HepG2 (cell line): ENCODE results near the gene TEF. TPM values are rescaled to one million over a fixed set of nuclear protein-coding genes. Genes with fewer than 3 reads are reported as not detected.

ENCODE experiments used
- AGO2 ChIP-seq: fragments of 200-400 bp; formaldehyde crosslinking; optimal IDR thresholded peaks from 2 replicates; pipeline ENCODE3; 2017; ENCODE audit warnings: mild to moderate bottlenecking, low read depth, low read length, moderate library complexity
- ARNT ChIP-seq: fragments of 450-650 bp; IDR thresholded peaks from 2 replicates; pipeline ENCODE4 v1.6.1; 2017
- ARNT2 ChIP-seq: sonication (generic); formaldehyde crosslinking; IDR thresholded peaks from 2 replicates; pipeline ENCODE4 v1.8.0; 2022; ENCODE audit warnings: mild to moderate bottlenecking, low read depth, missing genetic modification reagents, moderate library complexity
- ATF3 ChIP-seq: sonication (generic); formaldehyde crosslinking; IDR thresholded peaks from 2 replicates; pipeline ENCODE4 v1.4.0; 2020; ENCODE audit warnings: missing genetic modification reagents
- BHLHE40 ChIP-seq: IDR thresholded peaks from 2 replicates; pipeline ENCODE4 v1.6.1; 2011; ENCODE audit warnings: low read length, improper control_type of control experiment
- JARID2 ChIP-seq: sonication (generic); formaldehyde crosslinking; IDR thresholded peaks from 2 replicates; pipeline ENCODE4 v1.8.1; 2023; ENCODE audit warnings: missing genetic modification reagents, inconsistent platforms; ENCODE audit not compliant: insufficient replicate concordance
- MAFG ChIP-seq: sonication (generic); formaldehyde crosslinking; IDR thresholded peaks from 2 replicates; pipeline ENCODE4 v1.5.1; 2020; ENCODE audit warnings: mild to moderate bottlenecking, missing genetic modification reagents
- SMYD3 ChIP-seq: sonication (generic); formaldehyde crosslinking; IDR thresholded peaks from 2 replicates; pipeline ENCODE4 v1.8.1; 2023; ENCODE audit warnings: mild to moderate bottlenecking, missing genetic modification reagents
- SP140L ChIP-seq: sonication (generic); formaldehyde crosslinking; IDR thresholded peaks from 2 replicates; pipeline ENCODE4 v1.4.0; 2020; ENCODE audit warnings: missing genetic modification reagents, borderline replicate concordance
- THAP7 ChIP-seq: sonication (generic); formaldehyde crosslinking; IDR thresholded peaks from 2 replicates; pipeline ENCODE4 v1.8.1; 2023; ENCODE audit warnings: mild to moderate bottlenecking, missing genetic modification reagents
- ZFP36L1 ChIP-seq: sonication (generic); formaldehyde crosslinking; IDR thresholded peaks from 2 replicates; pipeline ENCODE4 v1.8.0; 2022; ENCODE audit warnings: mild to moderate bottlenecking, missing genetic modification reagents, moderate library complexity
- ZFYVE20 ChIP-seq: sonication (generic); formaldehyde crosslinking; IDR thresholded peaks from 2 replicates; pipeline ENCODE4 v1.8.0; 2023; ENCODE audit warnings: low read depth, mild to moderate bottlenecking, moderate library complexity, missing genetic modification reagents, borderline replicate concordance
- ZNF142 ChIP-seq: sonication (generic); formaldehyde crosslinking; IDR thresholded peaks from 2 replicates; pipeline ENCODE4 v1.4.0; 2020; ENCODE audit warnings: missing genetic modification reagents
- ZNF326 ChIP-seq: sonication (generic); formaldehyde crosslinking; IDR thresholded peaks from 2 replicates; pipeline ENCODE4 v1.4.0; 2020; ENCODE audit warnings: missing genetic modification reagents, borderline replicate concordance
- ZNF34 ChIP-seq: sonication (generic); formaldehyde crosslinking; IDR thresholded peaks from 2 replicates; pipeline ENCODE4 v1.4.0; 2020; ENCODE audit warnings: mild to moderate bottlenecking, missing genetic modification reagents, borderline replicate concordance
- ZNF572 ChIP-seq: sonication (generic); formaldehyde crosslinking; IDR thresholded peaks from 2 replicates; pipeline ENCODE4 v1.5.1; 2020; ENCODE audit warnings: mild to moderate bottlenecking, missing genetic modification reagents
- ZNF800 ChIP-seq: sonication (generic); formaldehyde crosslinking; IDR thresholded peaks from 2 replicates; pipeline ENCODE4 v1.4.0; 2020; ENCODE audit warnings: missing genetic modification reagents
- ZSCAN20 ChIP-seq: sonication (generic); formaldehyde crosslinking; IDR thresholded peaks from 2 replicates; pipeline ENCODE4 v1.4.0; 2020; ENCODE audit warnings: missing genetic modification reagents, mild to moderate bottlenecking, borderline replicate concordance
- polyA plus RNA-seq, 8 experiments: library from polyadenylated mRNA; depleted of rRNA in 3 of 8; stranded (reverse) in 7 of 8; unstranded in 1 of 8; fragments of >200 nt; fragmentation: Illumina TruSeq in 4 of 8; extraction: Trizol in 4 of 8; gene quantifications; 2 replicates each; pipeline versions ENCODE4 v1.2.1 to v1.2.3, GENCODE V29; 2011 to 2016; ENCODE audit warnings: low read depth in 4 of 8, missing spikeins in 1 of 8, mixed read lengths in 1 of 8; ENCODE audit not compliant: insufficient read depth in 1 of 8
- total RNA-seq, 5 experiments: library from RNA; depleted of rRNA; stranded (reverse); fragments of >200 nt; fragmentation: Illumina TruSeq; extraction: Trizol; gene quantifications; 2 replicates each; pipeline ENCODE4 v1.2.3, GENCODE V29; 2016; ENCODE audit warnings: low read depth in 1 of 5
- TF ChIP-seq, protein P1 (sequence below): sonication (generic); formaldehyde crosslinking; IDR thresholded peaks from 2 replicates; pipeline ENCODE4 v1.5.1; 2020; ENCODE audit warnings: missing genetic modification reagents, mild to moderate bottlenecking, borderline replicate concordance

The TEF gene
- total and polyA plus RNA-seq, 2 of the 13 experiments (the other 11 are each of a cell fraction or from before 2014, with no cell fraction given), result 7.6 to 11.2 TPM

- TF ChIP-seq ZFYVE20 (CRISPR knock-in tag), result peak; percentile 50; the same call in 1 of the 2 replicates
- TF ChIP-seq ZNF34 (CRISPR knock-in tag), result peak; percentile 77; the same call in 1 of the 2 replicates
- peak; percentile 100 for TF ChIP-seq AGO2
- TF ChIP-seq ARNT, result no peak
- TF ChIP-seq ZNF800 (CRISPR knock-in tag), result peak; percentile 88
- TF ChIP-seq ZNF142 (CRISPR knock-in tag), result peak; percentile 85
- TF ChIP-seq MAFG (CRISPR knock-in tag), result 0 out of 2 replicates have a peak, but pooled peaks have one; percentile 40
- peak; percentile 90 for TF ChIP-seq ZSCAN20 (CRISPR knock-in tag)
- TF ChIP-seq ZNF326 (CRISPR knock-in tag), result peak; percentile 72; the same call in 1 of the 2 replicates
- peak; percentile 82; the same call in 1 of the 2 replicates for TF ChIP-seq THAP7
- TF ChIP-seq JARID2 (CRISPR knock-in tag), result peak; percentile 92
- TF ChIP-seq BHLHE40, result peak; percentile 70
- TF ChIP-seq ZFP36L1, result peak; percentile 86; the same call in 1 of the 2 replicates
- peak; percentile 85 for TF ChIP-seq SP140L (CRISPR knock-in tag)
- TF ChIP-seq SMYD3 (CRISPR knock-in tag), result peak; percentile 30; the same call in 1 of the 2 replicates
- peak; percentile 98 for TF ChIP-seq ARNT2 (CRISPR knock-in tag)
- peak; percentile 68 for TF ChIP-seq ATF3 (CRISPR knock-in tag)
- TF ChIP-seq, protein P1, sequence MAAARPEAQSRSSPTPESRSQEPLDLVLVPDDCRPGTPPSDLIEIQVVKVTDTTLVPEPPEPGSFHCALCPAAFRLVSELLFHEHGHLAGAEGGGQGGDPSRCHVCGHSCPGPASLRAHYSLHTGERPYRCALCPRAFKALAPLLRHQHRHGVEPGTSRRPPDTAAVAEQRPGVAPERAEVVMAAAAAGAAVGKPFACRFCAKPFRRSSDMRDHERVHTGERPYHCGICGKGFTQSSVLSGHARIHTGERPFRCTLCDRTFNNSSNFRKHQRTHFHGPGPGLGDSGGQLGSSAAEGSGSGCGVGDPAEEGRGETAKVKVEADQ (CRISPR knock-in tag), result no peak
- peak; percentile 83; the same call in 1 of the 2 replicates for TF ChIP-seq ZNF572 (CRISPR knock-in tag)
Observed at GRCh38 chr22:41446639-41447434, 65.1 kb downstream of the TEF start, which contains the start of gene TOB2 (continued).
